HG02610 (cell line): ENCODE data around the gene DPF1.
"Not testable (repeated sequence)": the region's sequence is repeated elsewhere in the genome, so short reads cannot be mapped to it uniquely, and the experiment has no call there.

ENCODE experiments used
- ATAC-seq: cut with Tn5 transposase; IDR thresholded peaks from one replicate; pipeline ENCODE4 v1.9.1; 2021; ENCODE audit warnings: mild to moderate bottlenecking, moderate library complexity; ENCODE audit not compliant: unreplicated experiment

Gene DPF1

GRCh38 chr19:38224014-38224862 is at the start of gene DPF1:
Gene DPF1, minus strand, starts transcription at chr19:38224222. Its CDS starts 80 bp downstream, at chr19:38224142.
- peak; percentile 68 for ATAC-seq

DNA sequence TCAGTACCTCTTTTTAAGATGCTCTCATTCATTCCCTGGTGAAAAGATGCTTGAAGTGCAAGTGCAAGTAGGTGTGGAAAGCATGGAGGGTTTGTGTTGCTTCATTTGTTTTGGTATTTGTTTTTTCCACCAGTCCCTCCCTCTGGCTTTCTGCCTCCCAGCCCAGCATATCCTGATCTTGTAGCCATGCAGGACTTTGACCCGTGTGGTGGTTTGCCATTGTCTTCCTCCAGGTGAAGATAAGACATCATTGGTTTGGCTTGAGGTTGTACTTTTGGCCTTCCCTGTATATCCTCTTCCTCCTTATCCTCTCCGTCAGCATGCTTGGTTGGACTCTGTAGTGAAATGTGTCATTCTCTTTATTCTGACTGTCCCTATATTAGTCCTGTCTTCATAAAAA is 49.5 kb upstream of the DPF1 start:
- ATAC-seq: no peak

DNA sequence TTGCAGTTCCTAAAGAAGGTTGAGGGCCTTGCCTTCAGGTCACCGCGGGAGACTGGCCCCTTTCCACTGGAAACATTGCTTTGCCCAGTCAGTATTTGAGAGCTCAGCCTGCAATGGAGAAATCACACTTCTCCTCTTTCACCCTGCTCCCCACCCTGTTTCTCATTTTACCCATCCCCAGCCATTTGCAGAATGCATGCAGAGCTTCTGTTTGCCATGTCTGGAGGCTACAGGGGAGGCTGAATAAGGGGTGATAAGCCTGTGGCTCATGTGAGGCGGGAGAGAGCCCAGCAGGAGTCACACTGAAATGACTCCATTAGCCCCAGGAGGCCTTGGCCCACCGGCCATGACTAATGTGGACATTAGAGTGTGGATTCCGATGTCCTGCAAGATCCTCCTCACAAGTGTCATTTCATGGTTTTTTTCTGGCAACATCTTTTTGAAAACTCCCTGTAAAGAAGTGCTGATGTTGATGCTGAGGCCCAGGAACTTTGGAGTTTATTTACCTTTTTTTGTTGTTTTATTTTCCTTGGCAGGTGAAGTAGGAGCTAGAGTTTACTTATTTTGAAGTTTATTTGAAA is 46.7 kb upstream of the DPF1 start:
- no peak for ATAC-seq

DNA sequence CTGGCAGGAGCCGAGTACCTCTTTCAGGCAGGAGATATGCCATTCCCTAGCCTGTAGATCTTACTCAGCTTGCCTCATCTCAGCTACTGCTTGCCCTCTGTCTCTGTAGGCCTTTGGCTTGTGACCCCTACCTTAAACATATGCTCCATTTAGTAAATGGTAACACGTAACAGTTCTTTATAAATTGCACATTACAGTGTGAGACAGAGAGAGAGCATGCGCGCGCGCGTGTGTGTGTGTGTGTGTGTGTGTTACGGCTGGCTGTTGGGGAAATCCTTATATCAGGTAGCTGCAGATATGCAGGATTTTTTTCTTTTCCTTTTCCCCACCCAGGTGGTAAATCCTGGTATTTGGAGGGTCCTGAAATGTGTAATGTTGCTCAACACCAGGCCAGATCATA is 44.5 kb upstream of the DPF1 start:
- ATAC-seq: no peak

DNA sequence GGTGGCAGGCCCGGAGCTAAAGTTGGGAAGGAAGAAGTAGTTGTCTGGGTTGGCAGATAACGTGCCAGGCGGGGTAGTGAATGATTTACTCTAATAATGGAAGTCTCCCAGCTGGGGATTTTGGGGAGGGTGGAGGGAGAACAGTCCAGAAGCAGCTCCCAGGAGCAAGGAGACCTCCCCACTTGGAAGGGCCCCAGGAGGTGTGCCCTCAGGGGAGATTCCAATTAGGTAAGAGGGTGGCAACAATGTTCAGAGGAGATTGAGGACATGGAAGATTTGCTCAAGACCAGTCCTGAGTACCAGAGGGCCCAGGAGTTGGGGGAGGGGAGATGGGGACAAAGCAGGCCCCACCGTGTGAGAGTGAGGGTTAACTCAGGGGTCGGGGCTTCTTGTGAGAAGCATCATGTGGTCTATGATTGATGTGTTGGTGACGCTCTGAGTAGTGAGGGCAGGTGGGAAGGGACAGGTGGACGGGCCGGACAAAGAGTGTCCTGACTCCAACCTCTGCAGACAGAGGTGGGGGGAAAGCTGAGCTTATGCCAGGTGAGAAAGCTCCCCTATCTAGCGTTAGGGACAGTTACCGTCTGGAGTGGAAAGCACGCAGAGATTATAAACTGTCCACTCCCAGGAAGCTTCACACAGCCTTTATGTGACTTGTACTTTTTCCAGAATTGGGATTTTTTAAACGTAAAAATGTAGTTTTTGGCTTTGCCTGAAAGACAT is 43.9 kb upstream of the DPF1 start:
- ATAC-seq: no peak

DNA sequence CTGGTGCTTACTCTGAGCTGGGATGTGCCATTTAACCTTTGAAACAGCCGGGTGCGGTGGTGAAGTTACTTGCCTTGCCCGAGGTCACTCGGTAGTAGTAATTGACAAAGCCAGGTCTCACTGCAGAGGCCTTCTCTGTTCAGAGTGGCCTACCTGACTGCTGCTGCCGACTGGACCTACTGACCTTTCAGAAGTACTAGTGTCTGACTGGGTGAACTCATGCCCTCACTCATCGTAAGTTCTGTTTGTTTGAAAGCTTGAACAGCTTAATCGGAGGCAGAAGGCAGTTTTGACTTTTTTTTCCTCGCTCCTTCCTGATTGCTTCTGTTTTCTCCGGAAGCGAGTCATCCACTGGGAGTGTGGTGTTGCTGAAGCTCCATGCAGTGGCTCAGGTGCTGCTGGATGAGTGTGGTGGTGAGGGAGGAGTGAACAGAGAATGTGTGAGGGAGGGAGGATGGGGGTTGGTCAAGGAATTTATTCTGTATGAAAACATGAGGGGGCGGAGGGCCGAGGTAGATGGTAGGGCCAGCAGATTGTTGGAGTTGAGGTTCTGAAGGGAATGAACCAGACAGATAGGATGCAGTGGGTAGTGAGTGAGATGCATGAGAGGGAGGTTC is 43.1 kb upstream of the DPF1 start:
- no peak for ATAC-seq

DNA sequence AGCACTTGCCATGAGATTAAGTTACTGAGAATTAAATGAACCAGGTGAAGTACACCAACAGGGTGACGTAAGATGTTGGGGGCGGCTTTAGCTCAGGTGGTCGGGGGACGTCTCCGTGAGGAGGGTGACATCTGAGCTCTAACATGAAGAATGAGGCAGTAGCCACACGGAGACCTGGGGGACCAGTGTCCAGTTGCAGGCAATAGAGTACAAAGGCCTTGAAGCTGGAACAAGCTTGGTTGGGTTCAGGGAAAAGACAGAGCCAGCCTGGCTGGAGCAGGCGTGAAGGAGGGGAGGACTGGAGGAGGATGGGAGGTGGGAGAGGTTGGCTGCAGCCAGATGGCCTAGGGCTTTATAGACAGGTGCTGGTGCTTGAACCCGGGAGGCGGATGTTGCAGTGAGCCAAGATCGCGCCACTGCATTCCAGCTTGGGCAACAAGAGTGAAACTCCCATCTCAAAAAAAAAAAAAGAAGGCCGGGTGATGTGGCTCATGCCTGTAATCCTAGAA is 42.0 kb upstream of the DPF1 start:
- ATAC-seq: no peak

- no peak for ATAC-seq
These were observed 41.3 kb upstream of the DPF1 start for GRCh38 chr19:38265213-38265861.

GRCh38 chr19:38264486-38265212 is 40.6 kb upstream of the DPF1 start, which contains the start of gene SPINT2:
Gene SPINT2, plus strand, starts transcription at chr19:38264573. Its CDS starts 320 bp downstream, at chr19:38264893.
- ATAC-seq: no peak

DNA sequence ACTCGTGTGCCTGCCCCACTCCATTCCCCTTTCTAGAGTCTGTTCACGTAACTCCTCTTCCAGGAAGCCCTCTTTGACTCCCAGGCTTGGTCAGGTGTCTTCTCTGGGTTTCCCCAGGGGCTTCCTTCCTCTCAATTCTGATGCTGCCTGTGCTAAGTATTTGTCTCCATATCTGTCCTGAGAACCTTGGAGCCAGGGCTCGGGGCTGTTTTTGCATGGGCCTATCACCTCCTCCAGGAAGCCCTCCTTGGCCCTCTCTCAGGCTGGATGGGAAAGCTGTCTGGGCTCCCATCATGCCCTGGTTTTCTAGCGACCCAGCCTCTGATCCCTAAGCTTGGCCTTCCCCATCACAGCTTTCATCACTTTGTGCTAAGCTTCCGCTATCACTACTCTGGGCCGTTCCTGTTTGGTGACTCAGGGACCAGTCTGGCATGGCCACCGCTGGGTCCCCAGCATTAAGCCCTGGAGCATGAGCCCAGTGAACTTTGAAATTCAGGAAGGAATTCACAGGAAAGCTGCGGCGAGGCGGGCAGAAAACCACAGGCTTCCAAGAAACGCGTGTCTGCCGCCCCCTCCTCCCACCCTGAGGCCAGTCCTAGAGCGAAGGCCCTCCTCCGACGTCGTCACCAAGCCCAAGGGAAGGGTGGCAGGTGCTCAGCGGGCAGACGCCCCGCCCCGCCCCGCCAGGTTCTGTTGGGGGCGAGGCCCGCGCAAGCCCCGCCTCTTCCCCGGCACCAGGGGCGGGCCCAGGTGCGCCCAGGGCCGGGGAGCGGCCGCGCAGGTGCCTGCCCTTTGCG is 39.9 kb upstream of the DPF1 start:
- no peak for ATAC-seq

GRCh38 chr19:38262585-38263268 is 38.7 kb upstream of the DPF1 start:
- no peak for ATAC-seq

DNA sequence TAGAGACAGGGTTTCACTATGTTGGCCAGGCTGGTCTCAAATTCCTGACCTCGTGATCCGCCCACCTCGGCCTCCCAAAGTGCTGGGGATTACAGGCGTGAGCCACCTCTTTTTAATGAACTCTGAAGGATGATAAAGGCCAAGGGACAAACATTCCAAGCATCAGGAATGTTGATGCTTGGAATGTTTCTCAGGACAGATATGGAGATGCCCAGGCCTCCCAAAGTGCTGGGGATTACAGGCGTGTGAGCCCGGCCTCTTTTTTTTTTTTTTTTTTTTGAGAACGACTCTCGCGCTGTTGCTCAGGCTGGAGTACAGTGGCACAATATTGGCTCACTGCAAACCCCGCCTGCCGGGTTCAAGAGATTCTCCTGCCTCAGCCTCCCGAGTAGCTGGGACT is 37.9 kb upstream of the DPF1 start:
- ATAC-seq: not testable (repeated sequence)

- no peak for ATAC-seq
These were observed 31.5 kb upstream of the DPF1 start for GRCh38 chr19:38255383-38256014.

DNA sequence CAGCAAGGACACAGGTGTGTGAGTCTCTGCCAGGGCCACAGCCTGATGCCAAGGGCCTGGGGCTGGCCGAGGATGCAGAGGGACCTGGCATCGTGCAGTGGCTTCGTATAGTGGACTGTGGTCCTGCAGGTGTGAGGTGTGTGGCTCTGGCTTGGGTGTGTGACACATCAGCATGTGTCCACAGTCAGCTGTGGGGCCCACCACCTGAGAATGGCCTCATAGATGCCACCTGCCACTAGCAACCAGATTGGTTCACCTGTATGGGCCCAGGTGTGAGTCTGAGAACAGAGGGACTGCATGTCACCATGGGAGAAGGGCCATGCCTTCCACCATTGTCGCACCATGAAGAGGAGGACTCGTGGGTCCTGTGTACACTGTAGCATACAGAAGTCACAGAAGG is 29.8 kb upstream of the DPF1 start:
- ATAC-seq: no peak

DNA sequence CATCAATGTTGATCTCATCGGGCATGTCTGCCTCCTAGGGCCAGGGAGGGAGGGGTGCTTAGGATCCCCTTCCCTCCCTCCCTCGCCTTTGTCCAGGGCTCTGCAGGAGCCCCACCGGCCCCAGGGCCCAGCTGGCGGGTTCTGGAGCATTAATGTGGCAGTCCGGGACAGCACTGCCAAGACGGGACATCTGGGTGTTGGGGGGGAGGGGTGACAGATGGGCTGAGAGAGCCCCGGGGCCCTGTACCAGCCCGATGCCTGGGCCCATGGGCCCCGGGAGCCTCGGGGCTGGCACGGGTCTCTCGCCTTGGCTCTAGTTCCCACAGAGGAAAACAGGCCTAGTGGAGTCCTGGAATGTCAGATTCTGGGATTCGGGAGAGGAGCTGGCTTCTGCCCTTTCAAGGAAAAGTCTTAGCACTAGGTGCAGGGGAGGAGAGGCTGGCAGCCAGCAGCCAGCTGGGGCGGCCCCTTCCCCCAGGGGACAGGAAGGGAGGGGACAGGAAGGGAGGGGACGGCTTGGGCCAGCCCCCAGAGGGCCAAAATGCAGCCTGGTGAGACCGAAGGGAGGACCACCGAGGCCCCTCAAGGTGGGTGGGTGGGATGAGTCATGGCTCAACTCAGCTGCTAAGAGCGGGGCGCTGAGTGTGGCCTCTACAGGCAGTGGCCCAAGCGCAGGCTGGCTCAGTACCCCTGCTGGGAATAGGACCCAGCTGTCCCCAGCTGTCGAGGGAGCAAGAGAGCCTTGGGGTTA is 29.1 kb upstream of the DPF1 start:
- no peak for ATAC-seq

GRCh38 chr19:38252385-38252784 is 28.4 kb upstream of the DPF1 start:
- no peak for ATAC-seq

DNA sequence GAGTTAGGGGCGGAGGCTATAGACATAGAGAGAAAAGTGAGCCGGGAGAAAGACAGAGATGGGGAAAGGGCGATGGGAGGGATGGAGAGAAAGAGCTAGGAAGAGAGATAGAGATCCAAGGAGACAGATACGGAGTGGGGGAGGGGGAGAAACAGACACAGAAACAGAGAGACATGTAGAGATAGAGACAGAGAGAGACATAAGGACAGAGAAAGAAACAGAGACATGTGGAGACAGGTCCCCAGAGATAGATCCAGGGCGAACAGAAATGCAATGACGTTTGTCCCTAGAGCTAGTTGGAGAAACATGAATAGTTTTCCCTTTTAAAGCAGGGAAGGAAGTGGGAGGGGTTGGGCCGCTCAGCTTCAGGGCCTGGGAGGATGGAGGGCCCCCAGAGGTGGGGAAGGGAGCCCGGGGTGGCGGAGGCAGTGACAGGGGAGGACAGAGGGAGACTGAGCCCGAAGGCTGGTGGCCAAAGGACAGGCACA is 27.6 kb upstream of the DPF1 start:
- ATAC-seq: no peak
